ENCODE measurements around the gene VMAC. TPM values are rescaled to one million over a fixed set of nuclear protein-coding genes. Genes with fewer than 3 reads are reported as not detected.

VMAC gene
- total and polyA plus RNA-seq, 10 donors, result 2.1 to 15.9 (median 11.5) TPM

- no peak for DNase-seq
- Histone ChIP-seq H3K9me3 (no peaks in the 10 kb centered on the region), H3K27me3 (replicated peaks in 1 of 7) (no peaks in the 10 kb centered on the region), H3K36me3 (peaks cover 0 to 100% (median 63%) of the 10 kb centered on the region in 6 donors), H3K27ac (peak overlapping the region; percentile 5 to 70 (median 52)), H3K4me1 (peaks cover 6 to 33% (median 17%) of the 10 kb centered on the region in 6 donors), H3K4me3 (no peak overlapping the region)
- TF ChIP-seq POLR2AphosphoS5 (IDR thresholded peaks at IDR 0.05) (peak in 1 of 3 donors; percentile 66), CTCF (IDR thresholded peaks at IDR 0.05 in 8 of 11, conservative IDR thresholded peaks at IDR 0.05 in 3 of 11) (no peak)
- WGBS, 5 donors, result 65 to 80% (median 73%) methylated on average over 16 of the region's 16 CpGs
- intact Hi-C loops (cut with DNase I; ENCODE audit: low total_unique reads), result no loop called here
These were observed 30.3 kb downstream of the VMAC start for GRCh38 chr19:5934774-5935472.

- TF ChIP-seq POLR2AphosphoS5 (IDR thresholded peaks at IDR 0.05) (peak; percentile 10 to 66 (median 51)), POLR2A (IDR thresholded peaks at IDR 0.05) (no peak), CTCF (IDR thresholded peaks at IDR 0.05 in 8 of 11, conservative IDR thresholded peaks at IDR 0.05 in 3 of 11) (no peak)
- DNase-seq, result no peak
- 76 to 96% (median 81%) methylated on average over 14 to 25 of the region's 25 CpGs for WGBS, 5 donors
- intact Hi-C loops (cut with DNase I; ENCODE audit: low total_unique reads), result no loop called here
- Histone ChIP-seq H3K36me3 (peaks cover 0 to 100% (median 63%) of the 10 kb centered on the region in 6 donors), H3K9me3 (no peaks in the 10 kb centered on the region), H3K4me1 (peaks cover 6 to 33% (median 17%) of the 10 kb centered on the region in 6 donors), H3K4me3 (no peak overlapping the region), H3K27ac (peak overlapping the region; percentile 5 to 70 (median 52)), H3K27me3 (replicated peaks in 1 of 7) (no peaks in the 10 kb centered on the region)
These were observed 31.0 kb downstream of the VMAC start for GRCh38 chr19:5935473-5936291.

- no peak overlapping the region for H3K4me3 ChIP-seq
- intact Hi-C loops (cut with DNase I; ENCODE audit: low total_unique reads), result no loop called here
- H3K4me1 ChIP-seq, result peaks cover 6 to 33% (median 17%) of the 10 kb centered on the region in 6 donors
- no peaks in the 10 kb centered on the region for H3K27me3 ChIP-seq (replicated peaks in 1 of 7)
- H3K36me3 ChIP-seq, result peaks cover 0 to 100% (median 63%) of the 10 kb centered on the region in 6 donors
- 94 to 97% (median 96%) methylated on average over 9 of the region's 9 CpGs for WGBS, 5 donors
- no peaks in the 10 kb centered on the region for H3K9me3 ChIP-seq
- H3K27ac ChIP-seq, result peak overlapping the region in 3 of 8 donors; percentile 12 to 60 (median 52)
- no peak for DNase-seq
- no peak for TF ChIP-seq CTCF (IDR thresholded peaks at IDR 0.05 in 8 of 11, conservative IDR thresholded peaks at IDR 0.05 in 3 of 11)
- no peak for TF ChIP-seq POLR2A (IDR thresholded peaks at IDR 0.05)
- no peak for TF ChIP-seq POLR2AphosphoS5 (IDR thresholded peaks at IDR 0.05)
These were observed 31.6 kb downstream of the VMAC start for GRCh38 chr19:5936292-5936592.

- no peak for TF ChIP-seq POLR2AphosphoS5 (IDR thresholded peaks at IDR 0.05)
- Histone ChIP-seq H3K4me3 (no peak overlapping the region), H3K4me1 (peaks cover 6 to 37% (median 17%) of the 10 kb centered on the region in 6 donors), H3K27ac (no peak overlapping the region), H3K27me3 (replicated peaks in 1 of 7) (no peaks in the 10 kb centered on the region), H3K9me3 (no peaks in the 10 kb centered on the region), H3K36me3 (peaks cover 0 to 98% (median 56%) of the 10 kb centered on the region in 6 donors)
- 82 to 86% (median 85%) methylated on average over 10 of the region's 10 CpGs for WGBS, 5 donors
- no peak for DNase-seq
- intact Hi-C loops (cut with DNase I; ENCODE audit: low total_unique reads), result no loop called here
These were observed 32.9 kb downstream of the VMAC start for GRCh38 chr19:5937550-5937949.

All from spleen (tissue), 11 donors.